HG03457 (cell line): ENCODE measurements around the gene SUFU.

ENCODE experiments used
- ATAC-seq: cut with Tn5 transposase; IDR thresholded peaks from one replicate; pipeline ENCODE4 v1.9.1; 2021; ENCODE audit warnings: moderate number of reproducible peaks; ENCODE audit not compliant: unreplicated experiment

The SUFU gene

GRCh38 chr10:102682416-102682815 lies 178.6 kb downstream of the SUFU start:
- no peak for ATAC-seq

GRCh38 chr10:102682981-102683380 lies 179.2 kb downstream of the SUFU start:
- ATAC-seq = no peak
